DOHH2 (cell line): Measurements from ENCODE around the gene USF2.
"Not testable (repeated sequence)": the region's sequence is repeated elsewhere in the genome, so short reads cannot be mapped to it uniquely, and the experiment has no call there.

Experiments used
- H3F3A ChIP-seq: fragments of 200-600 bp; sonication (generic), shearing (Covaris generic); 2 replicates; pipeline ENCODE4 v1.6.0; 2016; ENCODE audit warnings: antibody characterized with exemption, mild to moderate bottlenecking; ENCODE audit not compliant: control insufficient read depth, insufficient read depth
- H3K27ac ChIP-seq: fragments of 200-600 bp; sonication (generic); 2 replicates; pipeline ENCODE4 v1.5.1; 2014; ENCODE audit warnings: low read depth, mild to moderate bottlenecking, low read length, moderate library complexity
- H3K27me3 ChIP-seq: fragments of 200-600 bp; sonication (generic); 2 replicates; pipeline ENCODE4 v1.6.1; 2014; ENCODE audit warnings: mild to moderate bottlenecking, low read length, mixed read lengths; ENCODE audit not compliant: control insufficient read depth
- H3K36me3 ChIP-seq: fragments of 200-600 bp; sonication (generic); 2 replicates; pipeline ENCODE4 v1.6.1; 2014; ENCODE audit warnings: mild to moderate bottlenecking, low read length, moderate library complexity, mixed read lengths; ENCODE audit not compliant: control insufficient read depth
- H3K4me1 ChIP-seq: fragments of 200-600 bp; sonication (generic); 2 replicates; pipeline ENCODE4 v1.6.1; 2014; ENCODE audit warnings: mild to moderate bottlenecking, low read length, mixed read lengths; ENCODE audit not compliant: control insufficient read depth
- H3K4me2 ChIP-seq: fragments of 200-600 bp; sonication (generic); 2 replicates; pipeline ENCODE4 v1.6.0; 2014; ENCODE audit warnings: mild to moderate bottlenecking, low read length, moderate library complexity
- H3K4me3 ChIP-seq: fragments of 200-600 bp; sonication (generic); 2 replicates; pipeline ENCODE4 v1.5.1; 2014; ENCODE audit warnings: mild to moderate bottlenecking, low read length, mixed read lengths
- H3K79me2 ChIP-seq: fragments of 200-600 bp; sonication (generic); 2 replicates; pipeline ENCODE4 v1.6.1; 2014; ENCODE audit warnings: mild to moderate bottlenecking, low read length, mixed read lengths; ENCODE audit not compliant: control insufficient read depth
- H3K9me2 ChIP-seq: fragments of 200-600 bp; sonication (generic); replicated peaks from 2 replicates; pipeline ENCODE4 v1.6.1; 2014; ENCODE audit warnings: mild to moderate bottlenecking, low read length, mixed read lengths; ENCODE audit not compliant: control insufficient read depth
- H3K9me3 ChIP-seq: fragments of 200-600 bp; sonication (generic); 2 replicates; pipeline ENCODE4 v1.6.1; 2014; ENCODE audit warnings: antibody characterized with exemption, low read length, mixed read lengths; ENCODE audit not compliant: control insufficient read depth, insufficient read depth
- H4K20me1 ChIP-seq: fragments of 200-600 bp; sonication (generic); 2 replicates; pipeline ENCODE4 v1.6.0; 2014; ENCODE audit warnings: low read depth, mild to moderate bottlenecking, antibody characterized with exemption, low read length, moderate library complexity; ENCODE audit not compliant: control insufficient read depth, insufficient read depth
- EZH2phosphoT487 ChIP-seq: fragments of 200-600 bp; sonication (generic); IDR thresholded peaks from 2 replicates; pipeline ENCODE4 v1.6.1; 2017; ENCODE audit warnings: borderline replicate concordance, mild to moderate bottlenecking, antibody characterized with exemption, low read length, moderate library complexity, mixed read lengths
- TF ChIP-seq, protein P1 (sequence below): fragments of 200-600 bp; sonication (generic); IDR thresholded peaks from one replicate; pipeline ENCODE4 v1.5.1; 2014; ENCODE audit warnings: antibody characterized with exemption, mild to moderate bottlenecking, low read depth, low read length; ENCODE audit not compliant: poor library complexity, severe bottlenecking

Gene USF2, protein sequence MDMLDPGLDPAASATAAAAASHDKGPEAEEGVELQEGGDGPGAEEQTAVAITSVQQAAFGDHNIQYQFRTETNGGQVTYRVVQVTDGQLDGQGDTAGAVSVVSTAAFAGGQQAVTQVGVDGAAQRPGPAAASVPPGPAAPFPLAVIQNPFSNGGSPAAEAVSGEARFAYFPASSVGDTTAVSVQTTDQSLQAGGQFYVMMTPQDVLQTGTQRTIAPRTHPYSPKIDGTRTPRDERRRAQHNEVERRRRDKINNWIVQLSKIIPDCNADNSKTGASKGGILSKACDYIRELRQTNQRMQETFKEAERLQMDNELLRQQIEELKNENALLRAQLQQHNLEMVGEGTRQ

GRCh38 chr19:35268536-35269437 is at the start of gene USF2:
USF2 (plus strand) TSS chr19:35268962; CDS start chr19:35269102, 140 bp downstream.
- peaks cover 77% of the 10 kb centered on the region for H3K36me3 ChIP-seq

DNA sequence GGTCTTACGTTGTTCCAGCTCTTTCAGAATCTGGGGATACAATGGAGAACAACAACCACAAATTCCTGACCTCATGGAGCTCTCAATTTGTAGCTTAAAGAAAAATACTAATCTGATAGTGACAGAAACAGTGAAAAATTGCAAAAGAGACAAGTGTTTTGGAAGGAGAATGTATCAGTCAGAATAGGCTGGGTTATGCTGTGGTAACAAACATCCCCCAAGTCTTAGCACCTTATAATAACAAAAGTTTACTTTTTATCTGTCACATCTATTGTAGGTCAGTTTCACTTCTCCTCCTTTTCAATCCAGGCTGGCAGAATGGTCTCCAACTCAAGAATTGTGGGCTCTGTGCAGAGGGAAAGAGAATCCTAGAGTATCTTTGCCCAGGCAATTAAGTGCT is 49.8 kb upstream of the USF2 start:
- Histone ChIP-seq H3K9me3 (peaks cover 9% of the 10 kb centered on the region; the same call in 1 of the 2 replicates), H3F3A (no peaks in the 10 kb centered on the region), H3K4me1 (peaks cover 40% of the 10 kb centered on the region), H3K79me2 (no peaks in the 10 kb centered on the region), H3K4me3 (no peak overlapping the region), H4K20me1 (no peaks in the 10 kb centered on the region), H3K27me3 (no peaks in the 10 kb centered on the region), H3K27ac (no peak overlapping the region), H3K9me2 (no peaks in the 10 kb centered on the region), H3K36me3 (no peaks in the 10 kb centered on the region), H3K4me2 (no peak overlapping the region)
- TF ChIP-seq, protein P1, sequence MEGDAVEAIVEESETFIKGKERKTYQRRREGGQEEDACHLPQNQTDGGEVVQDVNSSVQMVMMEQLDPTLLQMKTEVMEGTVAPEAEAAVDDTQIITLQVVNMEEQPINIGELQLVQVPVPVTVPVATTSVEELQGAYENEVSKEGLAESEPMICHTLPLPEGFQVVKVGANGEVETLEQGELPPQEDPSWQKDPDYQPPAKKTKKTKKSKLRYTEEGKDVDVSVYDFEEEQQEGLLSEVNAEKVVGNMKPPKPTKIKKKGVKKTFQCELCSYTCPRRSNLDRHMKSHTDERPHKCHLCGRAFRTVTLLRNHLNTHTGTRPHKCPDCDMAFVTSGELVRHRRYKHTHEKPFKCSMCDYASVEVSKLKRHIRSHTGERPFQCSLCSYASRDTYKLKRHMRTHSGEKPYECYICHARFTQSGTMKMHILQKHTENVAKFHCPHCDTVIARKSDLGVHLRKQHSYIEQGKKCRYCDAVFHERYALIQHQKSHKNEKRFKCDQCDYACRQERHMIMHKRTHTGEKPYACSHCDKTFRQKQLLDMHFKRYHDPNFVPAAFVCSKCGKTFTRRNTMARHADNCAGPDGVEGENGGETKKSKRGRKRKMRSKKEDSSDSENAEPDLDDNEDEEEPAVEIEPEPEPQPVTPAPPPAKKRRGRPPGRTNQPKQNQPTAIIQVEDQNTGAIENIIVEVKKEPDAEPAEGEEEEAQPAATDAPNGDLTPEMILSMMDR, result no peak
- TF ChIP-seq EZH2phosphoT487, result no peak

More at GRCh38 chr19:35268536-35269437, at the start of gene USF2:
- H3K27me3 ChIP-seq, result no peaks in the 10 kb centered on the region
- no peaks in the 10 kb centered on the region for H3K9me2 ChIP-seq
- peaks cover 7% of the 10 kb centered on the region; the same call in 1 of the 2 replicates for H4K20me1 ChIP-seq
- peaks cover 64% of the 10 kb centered on the region for H3K4me1 ChIP-seq
- H3K4me3 ChIP-seq, result peak within 1 kb of the TSS; percentile 99
- peak within 1 kb of the TSS; percentile 98 for H3K4me2 ChIP-seq
- H3K9me3 ChIP-seq, result no peaks in the 10 kb centered on the region
- H3K79me2 ChIP-seq, result peaks cover 45% of the 10 kb centered on the region
- TF ChIP-seq, protein P1, result no peak
- no peak for TF ChIP-seq EZH2phosphoT487
- H3K27ac ChIP-seq, result peak within 1 kb of the TSS; percentile 91
- peaks cover 12% of the 10 kb centered on the region for H3F3A ChIP-seq

DNA sequence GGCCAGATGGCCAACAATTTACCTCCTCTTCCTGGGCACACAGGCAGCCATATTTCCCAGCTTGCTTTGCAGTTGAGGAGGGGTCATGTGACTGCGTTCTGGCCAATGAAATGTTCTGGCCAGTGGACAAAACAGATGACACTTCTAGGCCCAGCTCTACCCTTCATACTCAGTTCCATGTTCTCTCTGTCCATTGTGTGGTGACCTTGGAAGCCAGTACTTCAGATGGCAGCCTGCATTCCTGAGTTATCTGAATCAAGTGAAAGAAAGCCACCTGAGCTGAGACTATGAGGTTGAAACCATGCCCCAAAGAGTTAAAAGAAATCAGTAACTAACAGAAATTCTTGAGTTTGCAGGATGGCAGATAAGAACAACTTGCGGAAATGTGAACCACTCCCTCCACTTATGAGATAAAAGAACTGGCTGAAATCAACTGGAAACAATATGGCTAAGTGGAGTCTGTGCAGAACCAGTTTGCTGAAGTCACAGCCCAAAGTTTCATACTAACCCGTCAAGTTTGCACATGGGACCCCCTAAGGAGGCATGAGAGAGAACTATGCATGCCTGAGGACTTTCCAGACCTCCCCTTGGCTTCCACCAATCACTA is 48.3 kb upstream of the USF2 start:
- no peaks in the 10 kb centered on the region for H3K9me2 ChIP-seq
- no peaks in the 10 kb centered on the region for H4K20me1 ChIP-seq
- no peak overlapping the region for H3K27ac ChIP-seq
- H3K27me3 ChIP-seq, result no peaks in the 10 kb centered on the region
- TF ChIP-seq, protein P1, result no peak
- no peak for TF ChIP-seq EZH2phosphoT487
- no peak overlapping the region for H3K4me3 ChIP-seq
- H3K79me2 ChIP-seq, result no peaks in the 10 kb centered on the region
- H3K9me3 ChIP-seq, result peaks cover 9% of the 10 kb centered on the region; the same call in 1 of the 2 replicates
- H3F3A ChIP-seq, result no peaks in the 10 kb centered on the region
- no peak overlapping the region for H3K4me2 ChIP-seq
- peaks cover 36% of the 10 kb centered on the region for H3K4me1 ChIP-seq
- no peaks in the 10 kb centered on the region for H3K36me3 ChIP-seq

- not testable (repeated sequence) for H3K4me3 ChIP-seq, H3K9me2 ChIP-seq, H3K36me3 ChIP-seq, H3F3A ChIP-seq, H4K20me1 ChIP-seq, H3K27ac ChIP-seq, H3K4me2 ChIP-seq, H3K27me3 ChIP-seq, H3K79me2 ChIP-seq, H3K9me3 ChIP-seq
- H3K4me1 ChIP-seq, result peaks cover 37% of the 10 kb centered on the region
Measured at GRCh38 chr19:35220973-35221590, 47.7 kb upstream of the USF2 start.
